ENCODE measurements around the gene NDUFS7.

DNA sequence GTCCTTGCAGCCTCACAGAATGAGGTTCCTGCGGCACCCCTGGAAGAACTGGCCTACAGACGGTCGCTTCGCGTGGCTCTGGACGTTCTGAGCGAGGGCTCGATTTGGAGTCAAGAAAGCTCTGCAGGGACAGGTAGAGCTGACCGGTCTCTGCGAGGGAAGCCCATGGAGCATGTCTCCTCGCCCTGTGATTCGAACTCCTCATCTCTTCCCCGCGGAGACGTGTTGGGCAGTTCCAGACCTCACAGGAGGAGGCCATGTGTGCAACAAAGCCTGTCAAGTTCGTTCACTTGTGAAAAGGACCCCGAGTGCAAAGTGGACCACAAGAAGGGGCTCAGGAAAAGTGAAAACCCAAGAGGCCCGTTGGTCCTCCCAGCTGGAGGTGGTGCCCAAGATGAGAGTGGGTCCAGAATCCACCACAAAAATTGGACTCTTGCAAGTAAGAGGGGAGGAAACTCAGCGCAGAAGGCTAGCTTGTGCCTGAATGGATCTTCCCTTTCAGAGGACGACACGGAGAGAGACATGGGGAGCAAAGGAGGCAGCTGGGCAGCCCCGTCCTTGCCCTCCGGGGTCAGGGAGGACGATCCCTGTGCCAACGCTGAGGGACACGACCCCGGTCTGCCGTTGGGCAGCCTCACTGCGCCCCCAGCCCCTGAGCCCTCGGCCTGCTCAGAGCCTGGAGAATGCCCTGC lies 23.4 kb upstream of the NDUFS7 start:
- TF ChIP-seq CTCF (IDR thresholded peaks at IDR 0.05): no peak
- no peak for TF ChIP-seq POLR2A (IDR thresholded peaks at IDR 0.05)
